Calu3 (cell line): Measurements from ENCODE around the gene MLPH. TPM values are rescaled to one million over a fixed set of nuclear protein-coding genes. Genes with fewer than 3 reads are reported as not detected.

Experiments
- BruUV-seq: library from RNA; stranded (reverse); fragments of 400-500 nt; replicated peaks from 2 replicates; lab custom pipeline; 2021; lab: Mats Ljungman, UMichigan
- CTCF ChIA-PET: fragments of 300-600 bp; sonication (Branson Sonifier 250); formaldehyde crosslinking; loops from one replicate; lab custom pipeline; 2022; ENCODE audit warnings: antibody characterized with exemption; lab: Charles Lee
- DNase-seq: peaks from one replicate; pipeline ENCODE4 v3.0.0; 2022
- H3K27ac Mint-ChIP-seq: one replicate; pipeline ENCODE4 v1.8.0; 2022; ENCODE audit warnings: mixed read lengths; ENCODE audit not compliant: unreplicated experiment
- H3K27me3 Mint-ChIP-seq: one replicate; pipeline ENCODE4 v1.8.0; 2022; ENCODE audit warnings: mixed read lengths; ENCODE audit not compliant: unreplicated experiment
- H3K36me3 Mint-ChIP-seq: one replicate; pipeline ENCODE4 v1.8.0; 2022; ENCODE audit warnings: mild to moderate bottlenecking, moderate library complexity, mixed read lengths; ENCODE audit not compliant: insufficient read depth, unreplicated experiment
- H3K4me1 Mint-ChIP-seq: one replicate; pipeline ENCODE4 v1.8.0; 2022; ENCODE audit warnings: mild to moderate bottlenecking, low read depth, mixed read lengths; ENCODE audit not compliant: unreplicated experiment
- H3K4me3 Mint-ChIP-seq: one replicate; pipeline ENCODE4 v1.8.0; 2022; ENCODE audit warnings: mild to moderate bottlenecking, low read depth, moderate library complexity, mixed read lengths; ENCODE audit not compliant: unreplicated experiment
- H3K9me3 Mint-ChIP-seq: one replicate; pipeline ENCODE4 v1.8.0; 2022; ENCODE audit warnings: low read depth, mixed read lengths; ENCODE audit not compliant: unreplicated experiment
- intact Hi-C: fragments of 100-400 bp; cut with micrococcal nuclease; formaldehyde crosslinking; loops from one replicate; pipeline ENCODE4 v1.10.0; 2022; ENCODE audit not compliant: unreplicated experiment
- total RNA-seq: library from RNA; stranded (reverse); gene quantifications from 2 replicates; pipeline ENCODE4 v1.2.3, GENCODE V29; 2022
- TF ChIP-seq, protein P1 (sequence below): fragments of 200-600 bp; IDR thresholded peaks from one replicate; pipeline ENCODE4 v1.8.0; 2022; ENCODE audit warnings: antibody characterized with exemption; ENCODE audit not compliant: unreplicated experiment

MLPH gene
- total RNA-seq, 1 experiment from 2014 or later, result 39.8 TPM

DNA sequence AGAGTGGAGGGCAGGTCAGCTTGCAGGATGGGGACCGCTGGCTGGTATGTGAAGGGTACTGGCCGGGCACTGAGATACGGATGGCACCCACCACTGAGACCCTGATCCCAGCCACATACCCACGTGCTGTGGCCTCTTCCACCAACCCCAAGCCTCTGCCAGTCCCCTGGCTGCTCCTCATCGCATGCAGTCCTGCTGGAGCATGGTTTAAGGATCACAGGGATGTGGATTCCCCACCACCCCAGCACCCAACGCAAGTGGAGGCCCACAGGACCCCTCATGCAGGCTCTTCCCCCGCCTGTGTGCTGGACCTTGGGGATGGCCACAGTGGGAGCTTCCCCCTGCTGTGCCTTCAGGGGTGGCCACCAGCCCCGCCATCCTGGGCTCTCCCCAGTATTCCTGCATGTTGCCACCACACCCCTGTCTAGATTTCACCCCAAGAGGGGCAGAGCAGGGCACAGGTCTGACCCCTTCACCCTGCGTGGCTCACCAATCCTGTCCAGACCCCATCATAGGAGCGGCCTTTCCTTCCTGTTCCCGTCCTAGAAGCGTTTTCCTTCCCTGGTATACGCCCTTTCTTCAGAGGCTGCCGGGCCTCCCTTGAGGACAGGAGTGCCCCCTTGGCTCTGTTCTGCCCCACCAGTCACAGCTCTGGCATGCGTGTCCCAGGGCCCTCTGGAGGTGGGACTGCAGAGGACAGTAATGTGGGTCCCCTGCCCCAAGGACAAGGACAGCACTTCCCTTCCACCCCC, 18.3 kb downstream of the MLPH start:
- no peak for DNase-seq
- peak overlapping the region; percentile 22 for H3K27ac Mint-ChIP-seq
- no peaks in the 10 kb centered on the region for H3K27me3 Mint-ChIP-seq
- H3K4me3 Mint-ChIP-seq, result no peak overlapping the region
- intact Hi-C loops, result no loop called here
- TF ChIP-seq, protein P1, sequence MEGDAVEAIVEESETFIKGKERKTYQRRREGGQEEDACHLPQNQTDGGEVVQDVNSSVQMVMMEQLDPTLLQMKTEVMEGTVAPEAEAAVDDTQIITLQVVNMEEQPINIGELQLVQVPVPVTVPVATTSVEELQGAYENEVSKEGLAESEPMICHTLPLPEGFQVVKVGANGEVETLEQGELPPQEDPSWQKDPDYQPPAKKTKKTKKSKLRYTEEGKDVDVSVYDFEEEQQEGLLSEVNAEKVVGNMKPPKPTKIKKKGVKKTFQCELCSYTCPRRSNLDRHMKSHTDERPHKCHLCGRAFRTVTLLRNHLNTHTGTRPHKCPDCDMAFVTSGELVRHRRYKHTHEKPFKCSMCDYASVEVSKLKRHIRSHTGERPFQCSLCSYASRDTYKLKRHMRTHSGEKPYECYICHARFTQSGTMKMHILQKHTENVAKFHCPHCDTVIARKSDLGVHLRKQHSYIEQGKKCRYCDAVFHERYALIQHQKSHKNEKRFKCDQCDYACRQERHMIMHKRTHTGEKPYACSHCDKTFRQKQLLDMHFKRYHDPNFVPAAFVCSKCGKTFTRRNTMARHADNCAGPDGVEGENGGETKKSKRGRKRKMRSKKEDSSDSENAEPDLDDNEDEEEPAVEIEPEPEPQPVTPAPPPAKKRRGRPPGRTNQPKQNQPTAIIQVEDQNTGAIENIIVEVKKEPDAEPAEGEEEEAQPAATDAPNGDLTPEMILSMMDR, result no peak
- CTCF ChIA-PET, result no interaction called here
- H3K4me1 Mint-ChIP-seq, result peaks cover 36% of the 10 kb centered on the region
- no TSS peak for BruUV-seq
- H3K36me3 Mint-ChIP-seq, result peaks cover 9% of the 10 kb centered on the region
- H3K9me3 Mint-ChIP-seq, result no peaks in the 10 kb centered on the region

DNA sequence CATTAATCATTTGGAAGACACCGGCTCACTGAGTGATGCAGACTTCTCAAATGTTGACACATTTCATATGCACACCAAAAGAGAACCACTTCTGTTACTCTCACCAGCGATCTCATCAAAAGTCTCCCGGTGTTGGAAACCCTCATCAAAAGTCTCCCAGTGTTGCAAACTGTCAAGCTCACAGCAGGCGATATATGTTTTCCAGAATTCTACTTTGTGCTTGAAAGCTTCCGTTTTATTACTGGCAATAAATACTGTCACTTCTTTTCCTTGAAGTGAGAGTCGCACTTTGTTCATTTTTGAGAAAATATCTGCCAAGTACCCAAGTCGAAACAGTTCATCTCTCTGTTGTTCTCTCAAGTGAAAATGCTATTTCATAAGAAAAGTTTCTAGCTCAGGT, 20.5 kb downstream of the MLPH start:
- intact Hi-C loops, result no loop called here
- CTCF ChIA-PET, result no interaction called here
- Mint-ChIP-seq H3K4me1 (peaks cover 25% of the 10 kb centered on the region), H3K27me3 (no peaks in the 10 kb centered on the region), H3K9me3 (no peaks in the 10 kb centered on the region), H3K4me3 (no peak overlapping the region), H3K27ac (no peak overlapping the region), H3K36me3 (peaks cover 4% of the 10 kb centered on the region)
- no peak for DNase-seq
- no TSS peak for BruUV-seq
- TF ChIP-seq, protein P1, result no peak

DNA sequence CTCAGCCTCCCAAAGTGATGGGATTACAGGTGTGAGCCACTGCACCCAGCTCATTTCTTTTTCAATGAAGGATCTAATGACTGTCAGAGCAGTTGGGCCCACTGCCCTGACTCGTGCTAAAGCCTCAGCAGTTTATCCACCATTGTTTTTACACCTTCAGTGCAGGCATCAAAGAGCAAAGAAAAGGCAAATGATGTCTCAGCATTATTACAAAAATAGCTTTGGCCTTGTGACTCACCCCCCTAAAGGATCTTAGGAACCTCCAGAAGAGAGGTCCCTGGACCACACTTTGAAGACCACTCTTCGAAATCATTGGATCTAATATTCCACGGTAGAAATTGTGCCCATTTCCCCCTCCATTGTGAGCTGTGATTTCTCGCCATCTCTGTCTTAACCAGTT, 21.3 kb downstream of the MLPH start:
- TF ChIP-seq, protein P1, result no peak
- Mint-ChIP-seq H3K36me3 (peaks cover 3% of the 10 kb centered on the region), H3K27me3 (no peaks in the 10 kb centered on the region), H3K4me3 (no peak overlapping the region), H3K4me1 (peaks cover 27% of the 10 kb centered on the region), H3K9me3 (no peaks in the 10 kb centered on the region), H3K27ac (no peak overlapping the region)
- DNase-seq, result no peak
- intact Hi-C loops, result no loop called here
- BruUV-seq, result no TSS peak
- CTCF ChIA-PET, result interaction anchor here (1.8 to 2.4 kb wide), 2 partner anchors 13 to 18 kb away, joined by 4 to 5 read pairs; no protein-coding TSS in a partner anchor

DNA sequence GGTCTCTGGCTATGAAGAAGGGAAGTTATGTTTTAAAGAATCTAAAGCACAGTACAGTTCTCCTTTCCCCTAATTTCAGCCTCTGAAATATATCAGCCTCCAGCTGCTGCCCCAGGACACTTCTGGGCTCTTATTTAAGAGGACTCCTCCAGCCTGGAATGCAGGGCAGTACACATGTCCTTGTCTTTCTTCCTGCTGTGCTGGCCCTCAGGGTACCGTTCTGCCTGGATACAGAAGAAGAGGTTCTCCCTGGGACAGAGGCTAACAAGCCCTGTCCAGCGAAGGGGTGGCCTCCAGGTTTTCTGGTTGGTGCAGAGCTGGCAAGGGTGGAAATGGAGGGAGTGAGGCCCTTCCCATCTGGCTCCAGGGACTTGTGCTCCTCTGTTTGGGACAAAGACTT, 22.1 kb downstream of the MLPH start:
- Mint-ChIP-seq H3K27ac (peak overlapping the region; percentile 77), H3K36me3 (peaks cover 7% of the 10 kb centered on the region)
- CTCF ChIA-PET, result interaction anchor here (1.7 to 2.4 kb wide), 4 partner anchors 14 to 63 kb away, joined by 4 to 10 read pairs (median 5); no protein-coding TSS in a partner anchor

More for the DNA sequence above, 22.1 kb downstream of the MLPH start:
- H3K27me3 Mint-ChIP-seq, result no peaks in the 10 kb centered on the region
- BruUV-seq, result no TSS peak
- intact Hi-C loops, result no loop called here
- H3K9me3 Mint-ChIP-seq, result no peaks in the 10 kb centered on the region
- DNase-seq, result no peak
- H3K4me1 Mint-ChIP-seq, result peaks cover 27% of the 10 kb centered on the region
- H3K4me3 Mint-ChIP-seq, result no peak overlapping the region
- TF ChIP-seq, protein P1, result no peak
